ENCODE data around the gene ESRRA.
A peak's percentile ranks its signal among the peaks of the same experiment; 100 is the strongest.

Gene ESRRA

GRCh38 chr11:64352995-64353714 lies 47.8 kb downstream of the ESRRA start:
- POLR2A ChIA-PET (ENCODE audit: low non-redundant PET) = interaction anchor here (0.8 to 1.9 kb wide), 2 partner anchors 11 to 35 kb away, joined by 3 to 9 read pairs; partner anchors contain the start of genes PRDX5 and TRMT112
- no peak for DNase-seq (ENCODE audit: low spot score)
- TF ChIP-seq CTCF (conservative IDR thresholded peaks at IDR 0.05; ENCODE audit: low read depth) = no peak
- CTCF ChIA-PET = interaction anchor here (0.7 to 4.9 kb wide), 6 partner anchors 9 to 193 kb away, joined by 3 to 34 read pairs (median 4); partner anchors contain the start of genes PRDX5 and TRMT112
- peak overlapping the region; percentile 52 for H3K27ac ChIP-seq

DNA sequence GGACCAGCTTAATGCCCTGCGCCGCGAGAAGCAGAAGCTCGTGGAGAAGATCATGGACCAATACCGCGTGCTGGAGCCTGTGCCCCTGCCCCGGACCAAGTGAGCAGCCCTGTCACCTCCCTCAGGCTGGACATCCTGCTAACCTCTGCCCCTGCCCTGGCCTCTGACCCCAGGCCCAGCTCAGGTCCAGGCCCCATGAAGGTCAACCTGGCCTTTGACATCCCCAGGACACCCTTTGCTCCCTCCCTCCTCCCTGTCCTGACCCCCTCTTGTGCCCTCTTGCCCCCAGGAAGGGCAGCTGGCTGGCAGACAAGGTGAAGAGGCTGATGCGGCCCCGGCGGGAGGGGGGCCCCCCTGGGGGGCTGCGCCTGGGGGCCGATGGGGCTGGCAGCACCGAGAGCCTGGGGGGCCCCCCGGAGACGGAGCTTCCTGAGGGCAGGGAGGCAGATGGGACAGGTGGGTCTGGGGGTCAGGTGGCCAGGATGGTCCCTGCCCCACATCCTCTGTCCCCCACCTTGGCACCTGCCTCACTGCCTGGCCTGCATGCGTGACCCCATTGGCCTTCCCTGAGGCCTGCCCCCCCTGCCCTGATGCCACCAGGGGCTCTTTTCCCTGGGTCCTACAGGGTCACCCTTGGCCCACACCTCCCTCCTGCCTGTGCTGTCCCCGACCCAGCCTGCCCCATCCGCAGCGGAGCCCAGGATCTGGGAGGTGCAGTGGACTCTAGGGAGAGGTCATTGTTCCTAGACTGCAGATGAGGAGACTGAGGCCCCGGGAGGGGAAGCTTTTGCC lies 48.6 kb downstream of the ESRRA start:
- ChIA-PET POLR2A (ENCODE audit: low non-redundant PET) (interaction anchor here (1.9 kb wide), 1 partner anchor 36 kb away, joined by 9 read pairs; the partner anchor contains the start of genes PRDX5 and TRMT112), CTCF (interaction anchor here (0.5 to 4.9 kb wide), 12 partner anchors 8 to 1652 kb away, joined by 3 to 34 read pairs (median 6); partner anchors contain the start of genes PRDX5 and TRMT112)
- no peak for TF ChIP-seq CTCF (conservative IDR thresholded peaks at IDR 0.05; ENCODE audit: low read depth)
- DNase-seq (ENCODE audit: low spot score) = no peak
- H3K27ac ChIP-seq = peak overlapping the region; percentile 52

DNA sequence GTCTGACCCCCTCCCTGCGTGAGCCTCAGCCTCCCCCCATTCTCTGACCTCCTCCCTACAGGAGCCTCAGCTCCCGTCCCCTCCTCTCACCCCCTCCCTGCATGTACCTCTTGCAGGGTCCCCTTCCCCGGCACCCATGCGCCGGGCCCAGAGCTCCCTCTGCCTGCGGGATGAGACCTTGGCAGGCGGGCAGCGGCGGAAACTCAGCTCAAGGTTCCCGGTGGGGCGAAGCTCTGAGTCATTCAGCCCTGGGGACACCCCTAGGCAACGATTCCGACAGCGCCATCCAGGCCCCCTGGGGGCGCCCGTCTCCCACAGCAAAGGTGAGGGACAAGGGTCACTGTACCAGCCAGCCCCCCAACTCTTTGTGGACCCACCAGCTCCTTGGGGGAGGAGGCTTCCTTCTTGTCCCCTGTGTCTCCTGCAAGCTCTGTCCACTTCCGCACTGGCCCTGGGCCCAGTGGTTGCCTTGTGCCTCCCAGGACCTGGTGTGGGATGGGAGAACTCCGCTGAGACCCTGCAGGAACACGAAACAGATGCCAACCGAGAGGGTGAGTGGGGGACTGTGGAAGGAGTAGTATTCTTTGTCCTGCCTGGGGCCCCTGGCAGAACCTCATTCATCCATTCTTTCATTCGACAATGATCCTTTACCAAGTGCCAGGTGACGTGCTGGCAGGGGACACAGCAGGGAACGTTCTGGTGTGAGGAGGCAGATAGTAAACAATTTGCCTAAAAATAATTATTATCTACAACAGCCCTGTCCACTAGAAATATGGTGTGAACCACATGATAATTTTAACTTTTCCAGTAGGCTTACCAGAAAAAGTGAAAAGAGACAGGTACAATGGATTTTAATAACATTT lies 50.0 kb downstream of the ESRRA start:
- ChIA-PET POLR2A (ENCODE audit: low non-redundant PET) (interaction anchor here (0.6 to 1.4 kb wide), 3 partner anchors 38 to 296 kb away, joined by 3 to 7 read pairs (median 3); partner anchors contain the start of genes PRDX5 and TRMT112), CTCF (interaction anchor here (0.6 to 4.9 kb wide), 24 partner anchors 10 to 819 kb away, joined by 3 to 34 read pairs (median 5); partner anchors contain the start of genes PRDX5 and TRMT112)
- DNase-seq (ENCODE audit: low spot score) = peak; percentile 81
- peak; percentile 90 for TF ChIP-seq CTCF (conservative IDR thresholded peaks at IDR 0.05; ENCODE audit: low read depth)
- H3K27ac ChIP-seq = peak overlapping the region; percentile 98

GRCh38 chr11:64356498-64357411 lies 51.4 kb downstream of the ESRRA start:
- ChIA-PET POLR2A (ENCODE audit: low non-redundant PET) (interaction anchor here (3.2 kb wide), 1 partner anchor 40 kb away, joined by 19 read pairs; the partner anchor contains the start of genes PRDX5 and TRMT112), CTCF (interaction anchor here (0.6 to 4.9 kb wide), 5 partner anchors 25 to 790 kb away, joined by 3 to 34 read pairs (median 3); partner anchors contain the start of gene TRMT112)
- TF ChIP-seq CTCF (conservative IDR thresholded peaks at IDR 0.05; ENCODE audit: low read depth) = peak; percentile 36
- H3K27ac ChIP-seq = peak overlapping the region; percentile 98
- no peak for DNase-seq (ENCODE audit: low spot score)

DNA sequence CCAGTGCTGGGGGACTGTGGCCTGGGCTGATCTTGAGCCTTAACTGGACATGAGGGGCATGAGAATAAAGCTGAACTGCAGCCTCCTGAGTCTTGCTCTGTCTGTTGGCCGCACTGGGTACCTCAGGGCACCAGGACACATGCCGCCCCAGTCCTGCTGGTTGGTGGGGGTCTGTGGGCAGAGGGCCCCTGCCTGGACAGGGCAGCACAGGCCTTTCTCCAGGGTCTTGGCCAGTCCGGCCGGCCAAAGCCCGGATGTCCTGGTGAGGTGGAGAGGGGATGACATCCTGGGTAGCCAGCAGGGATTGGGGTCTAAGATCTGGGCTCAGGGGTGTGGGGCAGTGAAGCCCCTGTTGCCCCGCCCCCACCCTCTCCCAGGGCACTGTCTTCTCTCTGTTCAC lies 52.1 kb downstream of the ESRRA start:
- POLR2A ChIA-PET (ENCODE audit: low non-redundant PET) = interaction anchor here (0.8 to 3.2 kb wide), 2 partner anchors 40 to 48 kb away, joined by 3 to 19 read pairs; partner anchors contain the start of genes PRDX5 and TRMT112
- peak overlapping the region; percentile 98 for H3K27ac ChIP-seq
- no peak for DNase-seq (ENCODE audit: low spot score)
- CTCF ChIA-PET = interaction anchor here (0.6 to 1.0 kb wide), 2 partner anchors 39 to 40 kb away, joined by 3 read pairs; partner anchors contain the start of gene TRMT112
- TF ChIP-seq CTCF (conservative IDR thresholded peaks at IDR 0.05; ENCODE audit: low read depth) = no peak
